ENCODE measurements around the gene MEGF8.
A peak's percentile ranks its signal among the peaks of the same experiment; 100 is the strongest.

Gene MEGF8

DNA sequence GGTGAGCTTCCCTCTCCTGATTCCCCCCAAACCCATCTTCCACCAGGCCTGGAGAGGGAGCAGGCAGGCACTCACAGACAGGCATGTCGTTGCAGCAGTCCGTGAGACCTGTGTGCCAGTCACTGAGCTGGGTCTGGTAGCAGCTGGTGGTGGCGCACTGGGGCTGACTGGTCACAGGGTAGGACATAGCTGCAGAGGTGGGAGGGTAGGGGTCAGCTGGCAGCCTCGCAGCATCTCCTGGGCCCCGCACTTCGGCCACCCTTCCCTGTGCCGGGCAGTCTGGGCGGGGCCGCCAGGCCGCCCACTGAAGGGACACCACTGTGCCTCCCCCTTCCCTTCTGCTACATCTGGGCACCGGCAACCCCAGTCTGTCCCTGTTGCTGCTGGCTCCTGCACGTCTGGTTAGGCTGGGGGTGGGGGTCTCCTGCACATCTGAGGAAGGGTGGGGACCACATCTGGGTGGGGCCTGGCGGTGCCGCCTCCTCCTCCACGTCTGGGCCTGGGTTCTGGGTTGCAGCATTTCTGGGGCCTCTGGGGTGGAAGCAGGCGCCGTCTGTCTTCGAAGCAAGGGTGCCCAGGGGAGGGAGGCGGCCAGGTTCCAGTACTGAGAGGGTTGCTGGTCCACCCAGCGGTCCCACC, 63.5 kb downstream of the MEGF8 start:
- no peak for DNase-seq (ENCODE audit: low read depth)

DNA sequence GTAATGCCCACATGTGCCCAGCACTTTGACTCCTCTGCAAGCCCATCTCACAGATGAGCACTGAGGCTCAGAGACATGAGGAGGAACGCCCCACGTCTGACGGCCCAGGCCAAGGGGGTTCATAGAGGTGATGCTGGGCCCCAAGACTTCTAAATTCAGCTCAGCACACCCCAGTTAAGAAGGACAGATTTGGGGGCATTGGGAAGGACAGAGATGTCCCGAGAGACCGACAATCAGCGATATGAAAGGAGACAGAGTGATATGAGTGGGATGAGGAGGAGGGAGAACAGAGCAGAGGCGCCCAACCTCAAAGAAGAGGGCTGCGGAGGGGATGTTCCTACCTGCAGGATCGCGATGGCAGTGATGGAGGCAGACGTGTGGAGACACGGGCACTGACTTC, 64.5 kb downstream of the MEGF8 start, which contains the start of gene CNFN:
Gene CNFN (minus strand): TSS at position 399 of the 400 bp plus-strand sequence. CDS start 1,260 bp downstream, outside the sequence.
- no peak for DNase-seq (ENCODE audit: low read depth)

DNA sequence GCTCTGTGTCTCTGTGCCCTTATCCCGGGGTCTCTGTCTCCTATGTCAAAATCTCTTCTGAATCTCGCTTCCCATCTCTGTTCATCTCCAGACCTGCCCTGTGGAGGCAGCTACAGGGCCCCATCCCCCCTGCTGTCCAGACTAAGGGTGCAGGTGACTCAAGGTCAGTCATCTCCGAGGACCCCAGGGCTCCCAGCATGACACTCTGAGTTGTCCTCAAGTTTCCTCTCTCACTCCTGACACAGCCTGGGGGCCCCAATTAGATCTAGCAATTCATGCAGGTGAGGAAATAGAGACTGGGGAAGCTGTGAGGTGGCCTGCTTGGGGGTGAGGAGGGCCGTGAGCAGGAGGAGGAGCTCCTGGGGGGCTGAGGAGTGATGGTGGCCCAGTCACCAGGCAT, 66.7 kb downstream of the MEGF8 start:
- no peak for DNase-seq (ENCODE audit: low read depth)

DNA sequence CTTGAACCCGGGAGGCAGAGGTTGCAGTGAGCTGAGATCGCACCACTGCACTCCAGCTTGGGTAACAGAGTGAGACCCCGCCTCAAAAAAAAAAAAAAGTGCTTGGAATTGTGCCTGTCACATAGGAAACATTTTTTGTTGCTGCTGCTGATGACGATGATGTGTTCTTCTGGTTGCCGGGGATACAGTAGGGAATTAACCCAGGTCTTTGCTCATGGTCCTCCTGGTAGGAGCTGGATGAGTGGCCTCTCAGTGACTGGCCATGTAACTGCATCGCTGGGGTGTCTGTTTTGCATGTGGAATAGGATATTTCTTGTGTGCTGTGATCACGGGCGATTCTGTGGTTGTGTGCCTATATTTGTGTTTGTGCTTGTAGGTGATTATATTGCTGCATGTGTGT, 69.3 kb downstream of the MEGF8 start:
- no peak for DNase-seq (ENCODE audit: low read depth)

DNA sequence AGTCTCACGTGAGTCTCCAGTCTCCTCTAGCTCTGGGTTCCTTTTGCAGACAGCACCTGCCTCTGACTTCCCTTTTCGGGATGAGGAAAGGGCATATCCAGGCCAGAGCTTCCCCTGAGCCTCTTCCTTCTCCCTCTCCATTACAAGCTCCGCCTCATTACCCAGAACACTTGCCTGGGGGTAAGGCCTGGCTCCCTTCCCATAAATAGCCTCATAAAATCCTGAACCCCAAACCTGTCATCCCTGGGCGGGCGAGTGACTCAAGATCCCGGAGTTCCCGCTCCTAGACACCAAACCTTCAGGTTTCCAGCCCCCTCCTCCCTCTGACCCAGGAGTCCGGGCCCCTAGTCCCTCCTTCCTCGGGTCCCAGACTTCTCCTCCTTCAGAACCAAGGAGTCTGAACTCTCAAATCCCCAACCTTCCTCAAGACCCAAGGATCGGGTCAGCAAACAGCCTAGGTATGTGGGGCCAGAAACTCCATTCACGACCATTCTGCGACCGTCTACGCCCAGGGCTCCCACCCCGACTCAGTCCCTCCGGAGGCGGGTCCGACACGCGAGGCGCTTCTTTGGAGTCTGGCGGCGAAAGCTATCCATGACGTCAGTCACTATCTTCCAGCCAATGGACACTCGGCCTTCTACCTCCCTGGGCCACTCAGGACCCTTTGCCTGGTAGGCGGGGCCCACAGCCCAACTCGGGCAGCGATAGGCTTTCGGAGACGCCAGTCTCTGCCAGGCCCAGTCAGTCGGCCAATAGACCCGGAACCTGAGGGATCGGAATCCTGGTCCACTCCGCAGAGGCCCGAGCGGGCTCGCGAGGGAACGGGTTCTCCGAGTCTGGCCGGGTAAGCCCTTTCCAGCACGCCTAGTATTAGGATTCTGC, 71.2 kb downstream of the MEGF8 start:
- peak; percentile 98 for DNase-seq (ENCODE audit: low read depth)

DNA sequence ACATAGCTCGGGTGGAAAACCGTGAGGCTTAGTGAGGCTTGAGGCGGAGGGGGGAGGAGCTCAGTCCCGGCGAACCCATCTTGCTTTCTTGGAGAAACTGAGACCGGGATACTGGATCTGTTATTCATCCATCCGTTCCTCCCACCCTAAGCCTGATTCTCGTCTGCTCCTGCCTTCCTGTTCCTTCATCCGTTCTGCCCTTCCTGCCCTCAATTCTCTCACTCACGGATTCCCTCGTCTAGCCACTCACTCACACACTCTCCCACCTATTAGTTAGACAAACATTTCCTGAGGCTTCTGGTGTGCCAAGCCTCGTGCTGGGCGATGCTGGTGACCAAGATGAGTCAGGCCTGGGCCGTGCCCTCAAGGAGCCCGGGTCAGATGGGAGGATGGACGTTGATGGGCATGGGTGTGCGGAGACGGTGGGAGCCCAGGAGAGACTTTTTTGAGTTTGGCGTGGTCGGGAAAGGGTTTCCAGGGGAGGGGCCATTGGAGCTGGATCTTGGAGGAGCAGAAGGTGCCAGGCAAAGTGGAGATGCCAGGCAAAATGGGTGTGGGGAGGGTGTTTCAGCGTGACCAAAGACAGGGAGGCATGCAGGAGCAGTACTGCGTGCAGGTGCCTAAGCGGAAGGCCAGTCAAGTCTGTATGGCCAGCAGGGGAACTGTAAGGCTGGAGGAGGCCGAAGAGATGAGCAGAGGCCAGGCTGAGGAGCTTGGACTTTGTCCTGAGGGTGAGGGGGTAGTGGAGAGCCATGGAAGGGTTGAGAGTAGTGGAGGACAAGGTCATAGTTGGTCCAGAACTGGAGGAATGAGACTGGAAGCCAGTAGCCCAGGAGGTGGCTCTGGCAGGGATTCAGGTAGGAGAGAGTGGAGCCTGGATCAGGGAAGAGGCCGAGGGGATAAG, 72.1 kb downstream of the MEGF8 start:
- no peak for DNase-seq (ENCODE audit: low read depth)

DNA sequence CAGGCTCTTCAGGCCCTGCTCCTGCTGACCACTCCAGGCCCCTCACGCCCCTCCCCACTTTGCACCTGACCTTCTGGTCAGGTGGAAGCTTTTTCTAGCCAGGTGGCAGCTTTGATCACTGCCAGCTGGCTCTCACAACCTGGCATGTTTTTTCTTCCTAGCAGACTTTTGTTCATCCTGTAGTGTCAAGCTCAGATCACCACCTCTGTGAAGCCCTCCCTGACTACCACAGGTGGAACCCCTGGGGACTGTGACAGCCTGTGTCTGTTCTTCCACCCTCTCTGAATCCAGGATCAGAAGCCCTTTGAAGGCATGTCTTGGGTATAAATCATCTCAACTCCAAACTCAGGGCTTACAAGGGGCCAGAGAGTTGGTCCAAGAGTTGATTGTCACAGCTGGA, 75.0 kb downstream of the MEGF8 start:
- DNase-seq (ENCODE audit: low read depth), result no peak

DNA sequence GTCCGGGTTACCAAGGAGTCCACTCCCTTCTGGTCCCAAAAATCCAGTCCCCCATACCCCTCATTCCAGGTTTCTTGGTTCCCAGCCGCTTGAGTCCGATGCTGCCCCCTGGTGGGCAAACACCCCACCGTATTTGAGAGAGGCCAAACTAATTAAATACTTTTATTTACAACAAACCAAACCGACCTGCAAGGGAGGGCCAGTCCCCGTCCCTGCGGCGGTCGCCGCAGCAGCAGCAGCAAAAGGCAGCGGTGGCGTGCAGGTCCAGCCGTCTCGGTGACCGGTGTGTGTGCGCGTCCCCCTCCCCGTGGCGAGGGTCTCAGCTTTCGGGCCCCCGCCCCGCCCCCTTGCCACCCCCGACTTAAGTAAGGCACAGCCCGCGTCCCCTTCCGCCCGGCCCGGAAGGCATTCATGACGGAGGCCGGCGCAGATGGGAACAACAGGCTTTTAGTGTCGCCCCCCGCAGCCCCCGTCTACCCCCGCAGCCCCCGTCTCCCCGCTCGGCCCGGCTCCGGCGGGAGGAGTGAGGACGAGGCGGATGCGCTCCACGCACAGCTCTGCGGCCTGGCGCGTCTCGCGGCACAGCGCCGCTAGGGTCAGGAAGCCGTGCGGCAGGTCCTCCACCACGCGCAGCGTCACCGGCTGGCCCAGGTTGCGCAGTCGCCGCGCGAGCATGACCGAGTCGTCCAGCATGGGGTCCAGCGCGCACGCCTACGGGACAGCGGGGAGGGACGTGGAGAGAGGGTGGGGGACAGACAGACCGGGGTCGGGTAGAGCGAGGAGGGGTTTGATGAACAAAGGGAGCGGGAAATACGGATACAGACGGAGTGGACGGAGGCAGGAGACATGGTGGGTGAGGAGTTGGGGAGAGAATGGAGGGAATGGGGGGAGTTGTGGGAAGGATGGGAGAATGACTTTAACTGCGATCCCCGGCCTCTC, 76.2 kb downstream of the MEGF8 start:
- peak; percentile 35 for DNase-seq (ENCODE audit: low read depth)

DNA sequence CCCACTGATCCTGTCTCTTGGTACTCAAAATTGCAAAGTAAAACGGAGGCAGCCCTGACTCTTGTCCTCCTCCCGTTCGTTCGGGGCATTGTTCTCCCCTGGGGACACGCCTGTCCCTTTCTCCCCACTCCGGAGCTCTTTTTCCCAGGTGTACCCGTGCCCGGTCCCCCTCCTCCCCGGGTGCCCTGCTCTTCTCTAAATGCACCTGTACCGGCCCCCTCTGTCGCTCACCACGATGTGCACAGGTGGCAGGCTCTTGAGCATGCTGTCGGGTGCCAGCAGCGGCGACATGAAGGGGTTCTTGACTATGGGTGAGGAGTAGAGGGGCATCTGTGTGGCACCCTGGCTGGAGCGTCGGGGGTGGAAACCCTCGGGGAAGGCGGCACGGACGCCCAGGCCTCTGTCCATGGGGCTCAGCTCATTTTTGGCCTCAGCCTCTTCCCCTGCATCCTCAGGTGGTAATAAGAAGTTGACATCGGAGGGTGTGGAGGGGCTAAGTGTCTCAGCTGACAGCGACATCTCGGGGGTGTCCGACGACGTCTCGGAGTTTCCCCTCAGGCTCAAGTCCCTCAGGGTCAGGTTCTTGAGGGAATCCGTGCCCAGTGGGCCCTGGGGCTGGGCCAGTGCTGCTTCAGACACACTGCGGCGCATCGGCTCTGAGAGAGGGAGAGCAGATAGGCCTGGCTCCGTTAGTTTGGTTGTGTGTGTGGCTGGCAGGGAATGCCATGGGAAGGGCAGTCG, 77.1 kb downstream of the MEGF8 start:
- DNase-seq (ENCODE audit: low read depth), result no peak

DNA sequence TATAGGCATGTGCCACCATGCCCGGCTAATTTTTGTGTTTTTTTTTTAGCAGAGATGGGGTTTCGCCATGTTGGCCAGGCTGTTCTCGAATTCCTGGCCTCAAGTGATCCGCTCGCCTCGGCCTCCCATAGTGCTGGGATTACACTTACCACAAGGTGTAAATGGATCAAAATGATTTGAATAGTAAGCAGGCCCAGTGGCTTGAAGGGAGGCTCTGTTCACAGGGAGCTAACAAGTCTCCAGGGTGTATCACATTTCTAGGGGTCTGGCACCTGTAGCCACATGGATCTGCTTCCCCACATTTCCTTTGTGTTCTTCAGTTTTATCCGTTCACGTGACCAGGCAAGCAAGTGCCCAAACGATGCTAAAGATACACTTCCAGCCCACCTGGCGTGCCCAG, 78.2 kb downstream of the MEGF8 start:
- DNase-seq (ENCODE audit: low read depth), result no peak

DNA sequence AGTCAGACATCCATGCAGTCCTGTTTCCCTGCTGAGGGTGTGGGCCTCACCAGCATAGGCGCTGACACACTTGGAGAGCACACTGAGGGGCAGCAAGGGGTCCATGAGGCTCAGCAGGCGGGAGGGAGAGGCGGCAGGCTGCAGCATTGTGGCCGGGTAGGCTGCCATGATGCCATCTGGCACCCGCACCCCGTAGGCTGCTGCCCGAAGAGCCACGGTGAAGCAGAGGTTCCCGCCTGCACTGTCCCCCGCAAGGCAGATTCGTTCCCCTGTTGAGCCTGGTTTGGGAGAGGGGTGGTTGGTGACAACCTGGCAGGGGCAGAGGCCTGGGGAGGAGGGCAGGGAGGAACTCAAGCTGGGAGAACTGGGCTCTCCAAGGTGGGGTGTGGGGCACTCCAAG, 80.7 kb downstream of the MEGF8 start:
- DNase-seq (ENCODE audit: low read depth), result no peak

DNA sequence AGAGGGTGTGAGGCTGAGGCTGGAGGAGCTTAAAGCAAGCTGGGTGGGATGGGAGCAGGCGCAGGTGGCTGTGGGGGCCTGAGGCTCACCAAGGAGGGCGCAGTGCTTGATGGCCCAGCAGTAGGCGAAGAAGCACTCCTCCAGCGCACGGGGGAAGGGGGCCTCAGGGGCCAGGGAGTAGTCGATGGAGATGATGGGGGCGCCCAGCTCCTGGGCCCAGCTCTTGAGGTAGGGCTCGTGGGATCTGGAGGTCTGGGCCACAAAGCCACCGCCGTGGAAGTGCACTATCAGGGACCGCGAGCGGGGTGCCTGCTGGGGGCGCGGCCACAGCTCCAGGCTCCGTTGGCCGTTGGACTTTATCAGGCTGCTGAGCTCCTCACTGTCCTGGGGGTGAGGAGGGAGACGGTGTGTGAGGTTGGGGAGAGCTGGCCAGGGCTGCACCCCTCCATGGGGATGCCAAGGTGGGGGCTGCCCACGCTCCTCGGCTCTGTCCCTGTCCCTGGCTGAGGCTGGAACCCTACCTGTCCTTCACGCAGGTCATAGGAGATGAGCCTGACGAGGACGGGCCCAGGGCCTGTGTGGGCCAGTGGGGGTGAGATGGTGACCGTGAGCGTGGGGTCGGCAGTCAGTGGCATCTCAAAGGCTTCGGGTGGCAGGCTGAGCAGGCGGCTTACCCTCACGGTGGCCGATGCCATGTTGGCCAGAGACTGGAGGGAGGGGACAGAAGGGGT, 81.8 kb downstream of the MEGF8 start:
- no peak for DNase-seq (ENCODE audit: low read depth)

DNA sequence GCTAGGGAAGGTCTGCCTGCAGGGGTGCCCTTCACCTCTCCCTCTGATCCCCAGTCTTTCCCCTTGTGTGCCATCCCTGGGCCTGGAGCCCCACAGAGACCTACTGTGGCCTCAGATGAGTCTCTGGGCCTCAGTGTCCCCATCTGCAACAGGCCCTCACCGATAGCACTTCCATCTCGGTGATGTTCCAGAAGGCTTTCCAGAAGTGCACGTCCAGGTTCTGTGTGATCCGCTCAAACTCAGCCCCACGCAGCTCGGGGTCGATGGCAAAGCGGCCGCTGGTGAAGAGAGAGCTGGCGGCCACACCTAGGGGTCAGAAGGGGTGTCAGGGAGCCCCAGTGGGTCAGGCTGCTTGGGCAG, 82.4 kb downstream of the MEGF8 start:
- DNase-seq (ENCODE audit: low read depth), result no peak

DNA sequence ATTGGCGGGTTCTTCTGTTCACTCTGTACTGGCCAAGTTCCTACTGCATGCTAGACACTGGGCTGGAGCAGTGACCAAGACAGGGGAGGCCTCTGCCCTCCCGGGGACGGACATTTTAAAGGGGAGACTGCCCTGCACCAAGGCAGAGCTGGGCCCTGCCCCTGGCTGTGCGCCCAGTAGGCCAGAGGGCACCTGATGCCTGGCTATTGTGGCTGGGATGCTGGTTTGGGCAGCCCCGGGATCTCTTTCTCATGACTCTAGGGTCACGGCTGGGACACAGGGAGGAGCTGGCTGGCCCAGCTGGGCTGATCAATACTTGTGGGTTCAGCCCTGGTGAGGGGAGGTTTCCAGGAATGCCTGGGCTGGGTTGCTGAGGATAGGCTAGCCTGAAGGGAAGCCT, 84.0 kb downstream of the MEGF8 start:
- no peak for DNase-seq (ENCODE audit: low read depth)

DNA sequence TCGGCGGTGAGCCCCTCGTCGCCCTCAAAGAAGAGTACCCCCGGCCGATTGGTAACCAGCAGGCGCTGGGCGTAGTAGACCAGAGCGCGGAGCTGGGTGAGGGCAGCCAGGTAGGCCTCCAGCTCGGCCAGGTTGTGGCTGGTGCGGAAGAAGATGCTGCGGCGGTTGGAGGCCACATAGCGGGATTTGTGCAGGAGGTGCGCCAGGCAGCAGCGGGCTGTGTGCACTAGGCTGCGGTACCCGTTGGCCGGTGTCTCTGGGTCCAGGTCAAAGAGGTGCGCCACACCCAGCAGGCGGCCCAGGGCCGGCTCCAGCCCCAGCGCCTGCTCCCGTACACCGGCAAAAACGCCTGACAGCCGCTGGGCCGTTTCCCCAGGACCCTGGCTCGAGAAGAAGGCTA, 84.9 kb downstream of the MEGF8 start:
- DNase-seq (ENCODE audit: low read depth), result no peak

DNA sequence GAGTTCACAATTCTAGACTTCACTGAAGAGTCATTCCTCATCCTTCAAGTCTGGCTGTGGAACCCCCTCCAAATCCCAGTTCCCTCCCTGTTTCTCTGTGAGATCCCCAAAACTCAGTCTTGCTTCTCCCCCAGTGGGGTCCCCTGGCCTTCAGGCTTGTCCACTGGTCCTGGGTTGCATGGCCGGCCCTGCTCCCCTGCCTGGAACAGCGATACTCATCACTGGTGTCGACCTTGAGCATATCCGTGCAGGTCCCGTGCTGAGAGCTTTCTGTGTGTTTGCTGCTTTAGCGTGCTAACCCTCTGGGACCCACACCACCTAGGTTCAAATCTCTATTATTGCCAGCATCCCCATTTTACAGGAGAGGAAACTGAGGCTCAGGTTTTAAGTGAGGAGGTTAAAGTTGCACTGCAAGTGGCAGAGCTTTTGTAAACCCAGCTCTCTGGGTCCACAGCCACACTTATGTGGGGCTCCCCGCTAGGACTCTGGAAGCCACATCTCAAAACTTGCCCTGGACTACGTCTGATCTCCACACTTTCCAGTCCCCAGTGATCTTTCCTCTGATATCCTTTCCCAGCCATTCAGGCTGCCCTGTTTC, 86.2 kb downstream of the MEGF8 start:
- DNase-seq (ENCODE audit: low read depth), result no peak

DNA sequence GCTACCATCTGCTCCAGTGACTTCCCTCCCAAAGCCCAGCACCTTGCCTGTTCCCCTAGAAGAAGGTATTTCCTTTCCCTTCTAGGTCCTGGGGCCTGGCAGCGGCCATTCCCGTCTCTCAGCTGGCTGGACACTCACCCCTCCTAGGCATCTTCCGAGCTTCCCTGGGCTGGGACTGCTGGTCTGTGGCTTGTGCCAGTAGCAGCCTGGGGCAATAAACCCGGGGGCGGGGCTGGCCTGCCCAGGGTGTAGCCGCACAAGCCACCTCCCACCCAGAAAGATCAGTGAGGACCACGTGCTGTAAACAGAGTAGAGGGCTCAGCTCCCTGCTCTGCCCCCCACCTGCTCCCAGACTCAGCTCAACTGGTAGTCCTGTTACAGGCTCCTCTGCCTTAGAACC, 86.8 kb downstream of the MEGF8 start:
- DNase-seq (ENCODE audit: low read depth), result no peak

DNA sequence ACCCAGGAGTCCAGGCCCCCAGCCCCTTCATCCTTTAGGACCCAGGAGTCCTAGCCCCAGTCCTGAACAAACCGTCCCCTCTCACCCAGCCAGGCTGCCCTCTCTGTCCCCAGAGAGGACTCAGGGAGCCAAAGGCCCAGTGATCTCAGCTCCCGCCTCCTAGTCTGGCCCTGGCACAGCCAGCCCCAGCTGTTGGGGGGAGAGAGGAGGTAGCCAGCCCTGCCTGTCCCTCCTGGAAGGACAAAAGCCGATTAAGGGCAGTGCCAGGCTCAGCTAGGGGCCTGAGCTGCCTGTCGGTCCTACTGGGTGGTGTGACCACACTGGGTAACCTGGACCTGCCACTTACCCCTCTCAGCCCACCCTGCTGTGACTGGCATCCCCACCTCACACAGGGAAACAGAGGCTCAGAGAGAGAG, 87.2 kb downstream of the MEGF8 start:
- no peak for DNase-seq (ENCODE audit: low read depth)

DNA sequence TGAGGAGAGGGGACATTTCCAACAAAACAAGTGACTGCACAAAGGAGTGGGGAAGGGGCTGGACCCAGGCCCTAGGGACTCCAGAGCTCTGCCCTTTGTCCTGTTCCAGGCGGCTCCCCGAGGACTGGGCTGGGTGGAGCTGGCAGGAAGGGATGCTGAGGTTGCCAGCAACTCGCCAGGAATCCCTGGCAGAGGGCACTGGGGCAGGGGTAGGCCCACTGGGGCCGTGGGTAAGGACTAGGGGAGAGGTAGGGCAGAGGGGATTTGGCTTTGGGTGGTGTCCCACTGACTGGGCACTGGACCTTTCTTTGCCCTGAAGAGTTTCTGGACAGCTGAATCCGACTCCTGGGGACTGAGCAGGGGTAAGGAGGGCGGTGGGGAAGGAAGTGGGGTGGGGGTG, 93.9 kb downstream of the MEGF8 start:
- DNase-seq (ENCODE audit: low read depth), result no peak

All from CMK (cell line).